Fibroblast of lung (primary cell): ENCODE data around the gene DERL3.

Experiments
- CTCF ChIP-seq, 2 donors: IDR thresholded peaks in 1 of 2; conservative IDR thresholded peaks in 1 of 2; 1 replicate in 1 of 2; 2 replicates in 1 of 2; pipeline ENCODE4 v1.5.1; 2011 to 2012; ENCODE audit warnings: low read length in 2 of 2, control low read depth in 1 of 2, inconsistent platforms in 1 of 2, low read depth in 1 of 2, mild to moderate bottlenecking in 1 of 2
- EZH2 ChIP-seq: IDR thresholded peaks from 2 replicates; pipeline ENCODE4 v1.5.1; 2012; ENCODE audit warnings: low read length, control low read depth, mild to moderate bottlenecking; ENCODE audit errors: missing control alignments

GRCh38 chr22:23786261-23786710, 52.5 kb downstream of the DERL3 start:
- TF ChIP-seq CTCF (conservative IDR thresholded peaks at IDR 0.05 in 1 of 2, IDR thresholded peaks at IDR 0.05 in 1 of 2; ENCODE audit: low read depth in 1 of 2, low read length in 2 of 2) (no peak), EZH2 (no peak)
